ENCODE measurements around the gene ANKRD34A. TPM values are rescaled to one million over a fixed set of nuclear protein-coding genes. Genes with fewer than 3 reads are reported as not detected.

The ANKRD34A gene
- total and polyA plus RNA-seq, 12 donors: 0.66 to 1.7 (median 1.0) TPM

GRCh38 chr1:145961109-145961424 is 3.3 kb downstream of the ANKRD34A start:
- H3K27me3 ChIP-seq: peaks cover 0 to 9% (median 0%) of the 10 kb centered on the region in 7 donors
- H3K4me1 ChIP-seq: peaks cover 14 to 82% (median 69%) of the 10 kb centered on the region in 9 donors
- 0 to 2% methylated on average over 22 of the region's 22 CpGs for WGBS, 2 donors
- H3K4me3 ChIP-seq: peak overlapping the region; percentile 56 to 73 (median 70)
- intact Hi-C loops (cut with DNase I): loop anchor here in 3 of 10 donors (5.0 kb wide), 1 partner anchor 34 kb away; the partner anchor contains the start of gene RBM8A (in 3 of the 3)
- no peaks in the 10 kb centered on the region for H3K9me3 ChIP-seq
- peak overlapping the region; percentile 83 to 96 (median 91) for H3K27ac ChIP-seq
- no peak for TF ChIP-seq CTCF (IDR thresholded peaks at IDR 0.05)
- ATAC-seq (peak in 1 of 8 donors; percentile 2), DNase-seq (peak; percentile 17 to 33)
- no peaks in the 10 kb centered on the region for H3K36me3 ChIP-seq

GRCh38 chr1:145960468-145961108 is 3.8 kb downstream of the ANKRD34A start:
- ATAC-seq (peak; percentile 48 to 63 (median 61)), DNase-seq (peak; percentile 87 to 88)
- Histone ChIP-seq H3K36me3 (no peaks in the 10 kb centered on the region), H3K9me3 (no peaks in the 10 kb centered on the region), H3K27ac (peak overlapping the region; percentile 83 to 96 (median 91)), H3K4me1 (peaks cover 14 to 82% (median 73%) of the 10 kb centered on the region in 9 donors), H3K4me3 (peak overlapping the region; percentile 56 to 73 (median 70)), H3K27me3 (peaks cover 0 to 9% (median 0%) of the 10 kb centered on the region in 7 donors)
- peak in 5 of 9 donors; percentile 25 to 45 (median 34) for TF ChIP-seq CTCF (IDR thresholded peaks at IDR 0.05)
- 0 to 1% methylated on average over 44 of the region's 44 CpGs for WGBS, 2 donors
- intact Hi-C loops (cut with DNase I): loop anchor here in 3 of 10 donors (5.0 kb wide), 1 partner anchor 33 kb away; the partner anchor contains the start of gene RBM8A (in 3 of the 3)

DNA sequence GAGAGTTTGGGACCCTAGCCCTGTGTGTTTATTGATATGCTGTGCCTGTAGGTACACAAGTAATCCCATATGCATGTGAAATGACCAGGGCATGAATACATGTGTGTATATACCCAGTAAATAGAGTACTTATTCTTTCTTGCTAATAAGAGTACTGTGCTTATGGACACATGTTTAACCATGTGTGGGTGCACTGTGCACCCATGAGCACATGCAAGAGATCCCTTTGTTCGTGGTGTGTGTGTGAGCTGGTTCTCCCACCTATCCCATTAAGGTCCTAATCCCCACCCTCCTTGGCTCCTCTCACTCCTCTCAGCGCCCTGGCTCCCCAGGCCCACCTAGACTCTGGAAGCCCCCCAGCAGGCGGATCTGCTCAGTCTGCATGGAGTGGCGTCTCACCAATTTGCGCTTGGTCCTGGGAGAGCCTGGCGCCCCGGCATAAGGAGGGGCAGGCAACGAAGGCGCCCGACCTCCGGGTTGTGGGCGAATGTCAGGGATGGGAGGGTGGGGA is 4.4 kb downstream of the ANKRD34A start:
- H3K27ac ChIP-seq: peak overlapping the region; percentile 83 to 96 (median 91)
- intact Hi-C loops (cut with DNase I): loop anchor here in 7 of 10 donors (5.0 kb wide), 2 partner anchors 33 to 43 kb away; partner anchors contain the start of genes PEX11B (in 5 of the 7) and RBM8A (in 3 of the 7)
- H3K27me3 ChIP-seq: peaks cover 0 to 9% (median 0%) of the 10 kb centered on the region in 7 donors
- peaks cover 0 to 2% (median 0%) of the 10 kb centered on the region in 9 donors for H3K36me3 ChIP-seq
- H3K9me3 ChIP-seq: no peaks in the 10 kb centered on the region
- no peak for TF ChIP-seq CTCF (IDR thresholded peaks at IDR 0.05)
- peaks cover 14 to 82% (median 73%) of the 10 kb centered on the region in 9 donors for H3K4me1 ChIP-seq
- peak overlapping the region; percentile 56 to 73 (median 70) for H3K4me3 ChIP-seq
- 6% methylated on average over 12 of the region's 12 CpGs for WGBS, 2 donors
- DNase-seq (no peak), ATAC-seq (no peak)

DNA sequence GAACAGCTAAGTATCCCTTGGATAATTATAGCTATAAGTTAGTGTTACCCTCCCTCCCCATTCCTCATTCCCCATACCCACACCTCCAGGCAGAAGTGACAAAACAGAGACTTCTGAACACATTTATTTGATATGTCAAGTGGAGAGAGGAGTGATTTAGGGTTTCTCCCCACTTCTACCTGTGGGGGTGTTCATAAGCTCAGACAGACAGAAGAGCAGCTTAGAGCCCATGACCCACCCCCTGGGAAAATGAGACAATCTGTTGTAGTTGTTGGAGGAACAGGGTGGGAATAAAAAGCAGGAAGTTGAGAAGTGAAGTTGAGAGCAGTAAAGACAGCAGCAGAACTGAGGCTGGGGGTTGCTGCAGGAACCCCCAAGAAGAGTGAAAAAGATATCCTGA is 5.0 kb downstream of the ANKRD34A start:
- peak overlapping the region in 7 of 10 donors; percentile 10 to 96 (median 92) for H3K27ac ChIP-seq
- intact Hi-C loops (cut with DNase I): loop anchor here in 5 of 10 donors (5.0 kb wide), 1 partner anchor 42 kb away; the partner anchor contains the start of gene PEX11B (in 5 of the 5)
- H3K4me3 ChIP-seq: no peak overlapping the region

More for the DNA sequence above, 5.0 kb downstream of the ANKRD34A start:
- peaks cover 14 to 86% (median 78%) of the 10 kb centered on the region in 9 donors for H3K4me1 ChIP-seq
- no peak for TF ChIP-seq CTCF (IDR thresholded peaks at IDR 0.05)
- no peaks in the 10 kb centered on the region for H3K9me3 ChIP-seq
- H3K27me3 ChIP-seq: peaks cover 0 to 9% (median 0%) of the 10 kb centered on the region in 7 donors
- no peak for DNase-seq
- H3K36me3 ChIP-seq: peaks cover 0 to 4% (median 0%) of the 10 kb centered on the region in 9 donors
- no peak for ATAC-seq

All from heart right ventricle (tissue), 16 donors.